NT2/D1 (cell line): ENCODE data around the gene PROX2.
A peak's percentile ranks its signal among the peaks of the same experiment; 100 is the strongest.

Experiments
- DNase-seq: peaks from one replicate; pipeline ENCODE4 v3.0.0-alpha.2; 2011; ENCODE audit warnings: low read depth, low spot score
- H3K27me3 ChIP-seq: 2 replicates; pipeline ENCODE4 v1.6.0; 2011; ENCODE audit warnings: mild to moderate bottlenecking; ENCODE audit not compliant: insufficient read length, insufficient read depth
- H3K36me3 ChIP-seq: 2 replicates; pipeline ENCODE4 v1.6.1; 2011; ENCODE audit warnings: mild to moderate bottlenecking, low read length, mixed read lengths; ENCODE audit not compliant: insufficient read depth, insufficient read length
- H3K4me1 ChIP-seq: 2 replicates; pipeline ENCODE4 v1.5.1; 2011; ENCODE audit not compliant: insufficient read depth, insufficient read length
- H3K4me3 ChIP-seq: 2 replicates; pipeline ENCODE4 v1.5.1; 2011; ENCODE audit warnings: low read depth; ENCODE audit not compliant: insufficient read length
- H3K9ac ChIP-seq: 2 replicates; pipeline ENCODE4 v1.6.0; 2011; ENCODE audit warnings: low read depth; ENCODE audit not compliant: insufficient read length
- H3K9me3 ChIP-seq: 2 replicates; pipeline ENCODE4 v1.5.1; 2011; ENCODE audit warnings: mild to moderate bottlenecking, low read length; ENCODE audit not compliant: insufficient read depth
- SUZ12 ChIP-seq: IDR thresholded peaks from 2 replicates; pipeline ENCODE4 v1.6.1; 2011; ENCODE audit not compliant: insufficient read length, insufficient read depth; ENCODE audit errors: extremely low read depth
- YY1 ChIP-seq: IDR thresholded peaks from 2 replicates; pipeline ENCODE4 v1.6.1; 2011; ENCODE audit not compliant: insufficient read length, insufficient read depth
- ZNF274 ChIP-seq: IDR thresholded peaks from 2 replicates; pipeline ENCODE4 v1.6.1; 2011; ENCODE audit warnings: mild to moderate bottlenecking, low read depth, low read length

Gene PROX2

DNA sequence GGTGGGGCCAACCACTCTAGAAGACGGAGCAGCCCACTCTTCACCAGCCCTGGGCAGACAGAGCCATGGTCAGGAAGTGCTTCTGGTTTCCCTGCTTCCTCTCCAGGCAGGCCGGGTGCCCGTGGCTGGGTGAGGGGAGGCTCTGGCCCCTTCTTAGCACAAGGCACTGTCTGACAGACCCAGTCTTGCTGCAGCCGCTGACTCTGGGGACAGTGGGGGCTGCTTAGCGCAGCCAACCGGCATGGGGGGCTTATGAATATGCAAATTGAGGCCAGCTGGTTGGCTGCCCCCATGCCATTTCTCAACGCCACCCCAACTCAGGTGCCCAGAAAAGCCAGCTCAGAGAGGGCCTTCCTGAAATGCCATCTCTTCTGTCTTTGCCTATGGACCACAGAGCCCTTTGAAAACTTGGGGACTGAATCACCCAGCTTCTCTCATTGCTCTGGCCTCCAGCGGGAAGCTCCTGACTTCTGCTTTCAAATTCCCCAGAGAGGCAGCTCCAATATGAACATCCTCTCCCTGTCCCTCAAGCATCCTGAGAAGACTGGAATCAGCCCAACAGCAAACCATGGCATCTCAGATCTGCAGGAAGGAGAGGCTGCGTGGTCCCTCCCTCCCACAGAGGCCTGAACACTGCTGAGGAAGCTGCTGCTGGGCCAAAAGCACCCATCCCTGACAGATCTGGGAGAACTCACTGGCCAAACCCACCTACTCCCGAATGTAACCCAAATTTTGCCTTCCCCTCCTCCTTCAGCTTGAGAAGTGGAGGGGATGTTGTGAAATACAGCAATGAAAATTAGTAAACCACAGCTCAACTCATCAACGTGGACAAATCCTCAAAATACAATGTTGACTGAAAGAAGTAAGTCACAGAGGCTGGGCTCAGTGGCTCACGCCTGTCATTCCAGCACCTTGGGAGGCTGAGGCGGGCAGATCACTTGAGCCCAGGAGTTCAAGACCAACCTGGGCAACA lies at the start of gene PROX2:
PROX2 (minus strand) TSS at position 205 of the 973 bp plus-strand sequence. CDS start 12,311 bp downstream, outside the sequence.
- no peak for DNase-seq
- H3K27me3 ChIP-seq = no peaks in the 10 kb centered on the region
- no peak within 1 kb of the TSS for H3K4me3 ChIP-seq
- no peak within 1 kb of the TSS for H3K9ac ChIP-seq
- TF ChIP-seq YY1 = no peak
- no peak for TF ChIP-seq SUZ12
- TF ChIP-seq ZNF274 = no peak
- no peaks in the 10 kb centered on the region for H3K4me1 ChIP-seq
- no peaks in the 10 kb centered on the region for H3K36me3 ChIP-seq
- H3K9me3 ChIP-seq = no peaks in the 10 kb centered on the region

GRCh38 chr14:74924061-74924460 lies 48.1 kb upstream of the PROX2 start:
- Histone ChIP-seq H3K4me3 (no peak overlapping the region), H3K27me3 (peaks cover 13% of the 10 kb centered on the region), H3K9me3 (no peaks in the 10 kb centered on the region), H3K9ac (no peak overlapping the region), H3K4me1 (no peaks in the 10 kb centered on the region), H3K36me3 (no peaks in the 10 kb centered on the region)
- no peak for DNase-seq
- TF ChIP-seq ZNF274 = no peak
- no peak for TF ChIP-seq SUZ12
- no peak for TF ChIP-seq YY1

DNA sequence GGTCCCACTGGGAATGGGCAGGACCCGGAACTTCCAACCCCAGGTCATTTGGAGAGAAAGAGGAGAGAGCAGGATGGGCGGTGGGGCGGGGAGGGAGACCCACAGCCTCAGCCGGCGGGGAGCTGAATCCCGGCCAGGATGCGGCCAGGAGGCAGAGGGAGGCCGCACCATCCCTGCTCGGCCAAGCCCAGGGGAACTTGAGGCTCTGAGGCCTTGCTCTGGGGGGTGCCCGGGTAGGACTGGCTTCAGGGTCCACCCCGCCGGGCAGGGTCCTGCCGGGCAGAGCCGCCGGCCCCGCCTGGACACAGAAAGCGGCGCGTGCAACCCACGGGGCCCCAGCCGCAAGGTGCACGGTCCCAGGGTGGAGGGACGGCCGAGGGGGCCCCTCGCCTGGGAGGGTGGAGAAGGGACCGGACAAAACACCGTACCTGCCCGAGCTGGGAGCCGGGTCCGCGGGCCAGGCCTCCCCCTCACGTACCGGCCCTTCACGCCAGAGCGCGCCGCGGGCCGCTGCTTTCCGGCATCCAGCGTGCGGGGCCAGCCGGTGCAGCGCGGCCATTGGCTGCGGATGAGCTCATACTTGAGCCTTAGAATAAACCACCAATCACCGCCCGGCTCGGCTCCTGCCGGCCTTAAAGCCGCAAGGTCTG lies 46.9 kb upstream of the PROX2 start, which contains the start of gene RPS6KL1:
RPS6KL1 (minus strand) TSS at position 509 of the 650 bp plus-strand sequence. CDS start 1,719 bp downstream, outside the sequence.
- H3K9ac ChIP-seq = peak within 1 kb of the TSS; percentile 42
- DNase-seq = peak; percentile 68
- H3K4me3 ChIP-seq = peak within 1 kb of the TSS; percentile 61
- no peaks in the 10 kb centered on the region for H3K36me3 ChIP-seq
- peaks cover 3% of the 10 kb centered on the region for H3K4me1 ChIP-seq
- TF ChIP-seq SUZ12 (no peak), ZNF274 (no peak)
- no peaks in the 10 kb centered on the region for H3K9me3 ChIP-seq
- peaks cover 13% of the 10 kb centered on the region for H3K27me3 ChIP-seq

GRCh38 chr14:74921987-74922751 lies 46.2 kb upstream of the PROX2 start:
- DNase-seq = no peak
- H3K4me3 ChIP-seq = peak overlapping the region; percentile 61
- peak overlapping the region; percentile 42 for H3K9ac ChIP-seq

GRCh38 chr14:74921053-74921620 lies 45.2 kb upstream of the PROX2 start:
- no peak for DNase-seq
- no peak overlapping the region for H3K4me3 ChIP-seq
- TF ChIP-seq SUZ12 (no peak), ZNF274 (no peak), YY1 (no peak)
- peaks cover 3% of the 10 kb centered on the region for H3K4me1 ChIP-seq
- no peaks in the 10 kb centered on the region for H3K36me3 ChIP-seq
- H3K9me3 ChIP-seq = no peaks in the 10 kb centered on the region
- peaks cover 13% of the 10 kb centered on the region for H3K27me3 ChIP-seq
- H3K9ac ChIP-seq = no peak overlapping the region

More at GRCh38 chr14:74921987-74922751, 46.2 kb upstream of the PROX2 start:
- no peaks in the 10 kb centered on the region for H3K36me3 ChIP-seq
- TF ChIP-seq ZNF274 (no peak), SUZ12 (no peak), YY1 (no peak)
- H3K9me3 ChIP-seq = no peaks in the 10 kb centered on the region
- H3K27me3 ChIP-seq = peaks cover 13% of the 10 kb centered on the region
- peaks cover 3% of the 10 kb centered on the region for H3K4me1 ChIP-seq

GRCh38 chr14:74920281-74920680 lies 44.3 kb upstream of the PROX2 start:
- Histone ChIP-seq H3K36me3 (no peaks in the 10 kb centered on the region), H3K4me3 (no peak overlapping the region), H3K9ac (no peak overlapping the region), H3K4me1 (peaks cover 3% of the 10 kb centered on the region), H3K27me3 (peaks cover 13% of the 10 kb centered on the region), H3K9me3 (no peaks in the 10 kb centered on the region)
- DNase-seq = no peak
- TF ChIP-seq YY1 (no peak), SUZ12 (no peak), ZNF274 (no peak)
